Thyroid gland (tissue), 4 donors: Measurements from ENCODE around the gene FAM240A. TPM values are rescaled to one million over a fixed set of nuclear protein-coding genes. Genes with fewer than 3 reads are reported as not detected.

Experiments
- DNase-seq, 2 donors: peaks; one replicate each; pipeline ENCODE4 v3.0.0-alpha.2; 2019
- H3K27ac ChIP-seq, 3 donors: fragments of 200-600 bp; sonication (generic); 1 replicate in 2 of 3; 2 replicates in 1 of 3; pipeline ENCODE4 v1.5.1; 2016 to 2019; ENCODE audit warnings: mild to moderate bottlenecking in 1 of 3, moderate library complexity in 1 of 3
- H3K27me3 ChIP-seq: fragments of 200-600 bp; sonication (generic); one replicate; pipeline ENCODE4 v1.5.1; 2019
- H3K36me3 ChIP-seq, 2 donors: fragments of 200-600 bp; sonication (generic); one replicate each; pipeline ENCODE4 v1.5.1; 2016 to 2019
- H3K4me1 ChIP-seq, 2 donors: fragments of 200-600 bp; sonication (generic); one replicate each; pipeline ENCODE4 v1.5.1; 2017 to 2019
- H3K4me3 ChIP-seq, 3 donors: fragments of 200-600 bp; sonication (generic); replicated peaks in 1 of 3; 1 replicate in 2 of 3; 2 replicates in 1 of 3; pipeline ENCODE4 v1.5.1; 2016; ENCODE audit warnings: mild to moderate bottlenecking in 1 of 3
- H3K9me3 ChIP-seq: fragments of 200-600 bp; sonication (generic); one replicate; pipeline ENCODE4 v1.5.1; 2017
- POLR2A ChIP-seq, 2 donors: fragments of 450-650 bp; IDR thresholded peaks; one replicate each; pipeline ENCODE4 v1.6.1; 2017; ENCODE audit warnings: antibody characterized with exemption in 2 of 2, mild to moderate bottlenecking in 2 of 2, moderate library complexity in 1 of 2
- WGBS, 2 donors: methylation state at CpG; one replicate each; pipeline ENCODE4 v1.1.5; 2017; 5-methylcytosine and 5-hydroxymethylcytosine counted together
- intact Hi-C: fragments of 100-400 bp; cut with DNase I; formaldehyde crosslinking; loops from one replicate; pipeline ENCODE4 v1.15.1; 2023
- total RNA-seq, 4 donors: library from RNA; depleted of rRNA; stranded (reverse); fragments of >200 nt; gene quantifications; one replicate each; pipeline ENCODE4 v1.2.3, GENCODE V29; 2016
- TF ChIP-seq, protein P1 (sequence below), 6 experiments: fragments of 200-600 bp in 3 of 6; fragments of 450-650 bp in 3 of 6; sonication (generic) in 3 of 6; IDR thresholded peaks; one replicate each; pipeline ENCODE4 v1.5.1; 2016 to 2019; ENCODE audit warnings: antibody characterized with exemption in 6 of 6, mild to moderate bottlenecking in 2 of 6, inconsistent platforms in 1 of 6, moderate library complexity in 1 of 6

FAM240A gene
- total RNA-seq, 4 donors from 2014 or later: 0.22 to 1.1 TPM; not detected in 2

DNA sequence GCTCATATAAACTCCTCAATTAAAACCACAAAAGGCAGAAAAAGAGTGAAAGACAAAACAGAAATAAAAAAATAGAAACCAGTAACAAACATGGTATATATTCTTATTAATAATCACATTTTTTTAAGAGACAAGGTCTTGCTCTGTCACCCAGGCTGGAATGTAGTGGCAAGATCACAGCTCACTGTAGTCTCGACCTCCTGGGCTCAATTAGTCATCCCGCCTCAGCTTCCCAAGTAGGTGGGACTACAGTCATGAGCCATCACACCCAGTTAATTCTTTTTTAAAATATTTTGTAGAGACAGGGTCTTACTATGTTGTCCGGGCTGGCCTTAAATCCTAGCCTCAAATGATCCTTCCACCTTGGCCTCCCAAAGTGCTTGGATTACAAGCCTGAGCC is 37.1 kb downstream of the FAM240A start:
- H3K36me3 ChIP-seq: no peaks in the 10 kb centered on the region
- no peaks in the 10 kb centered on the region for H3K4me1 ChIP-seq
- 88 to 91% methylated on average over 3 of the region's 3 CpGs for WGBS, 2 donors
- no peak for DNase-seq
- H3K27ac ChIP-seq: no peak overlapping the region
- no peak overlapping the region for H3K4me3 ChIP-seq
- H3K9me3 ChIP-seq: no peaks in the 10 kb centered on the region
- TF ChIP-seq, protein P1, sequence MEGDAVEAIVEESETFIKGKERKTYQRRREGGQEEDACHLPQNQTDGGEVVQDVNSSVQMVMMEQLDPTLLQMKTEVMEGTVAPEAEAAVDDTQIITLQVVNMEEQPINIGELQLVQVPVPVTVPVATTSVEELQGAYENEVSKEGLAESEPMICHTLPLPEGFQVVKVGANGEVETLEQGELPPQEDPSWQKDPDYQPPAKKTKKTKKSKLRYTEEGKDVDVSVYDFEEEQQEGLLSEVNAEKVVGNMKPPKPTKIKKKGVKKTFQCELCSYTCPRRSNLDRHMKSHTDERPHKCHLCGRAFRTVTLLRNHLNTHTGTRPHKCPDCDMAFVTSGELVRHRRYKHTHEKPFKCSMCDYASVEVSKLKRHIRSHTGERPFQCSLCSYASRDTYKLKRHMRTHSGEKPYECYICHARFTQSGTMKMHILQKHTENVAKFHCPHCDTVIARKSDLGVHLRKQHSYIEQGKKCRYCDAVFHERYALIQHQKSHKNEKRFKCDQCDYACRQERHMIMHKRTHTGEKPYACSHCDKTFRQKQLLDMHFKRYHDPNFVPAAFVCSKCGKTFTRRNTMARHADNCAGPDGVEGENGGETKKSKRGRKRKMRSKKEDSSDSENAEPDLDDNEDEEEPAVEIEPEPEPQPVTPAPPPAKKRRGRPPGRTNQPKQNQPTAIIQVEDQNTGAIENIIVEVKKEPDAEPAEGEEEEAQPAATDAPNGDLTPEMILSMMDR (IDR thresholded peaks at IDR 0.05): no peak
- TF ChIP-seq POLR2A (IDR thresholded peaks at IDR 0.05): no peak
- intact Hi-C loops: no loop called here
- H3K27me3 ChIP-seq: no peaks in the 10 kb centered on the region

DNA sequence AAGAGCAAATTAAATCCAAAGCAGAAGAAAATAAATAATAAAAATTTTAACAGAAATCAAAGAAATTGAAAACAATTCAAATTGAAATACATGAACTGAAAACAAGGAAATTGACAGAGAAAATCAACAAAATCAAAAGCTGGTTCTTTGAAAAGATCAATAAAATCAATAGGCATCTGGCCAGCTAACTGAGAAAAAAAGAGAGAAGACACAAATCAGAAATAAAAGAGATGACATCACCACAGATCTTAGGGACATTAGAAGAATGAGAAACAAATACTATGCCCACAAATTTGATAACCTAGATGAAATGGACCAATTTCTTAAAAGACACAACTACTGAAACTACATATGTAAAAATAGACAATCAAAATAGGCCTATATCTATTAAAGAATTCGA is 38.8 kb downstream of the FAM240A start:
- DNase-seq: no peak
- H3K4me1 ChIP-seq: no peaks in the 10 kb centered on the region
- H3K36me3 ChIP-seq: no peaks in the 10 kb centered on the region
- TF ChIP-seq, protein P1 (IDR thresholded peaks at IDR 0.05): no peak
- TF ChIP-seq POLR2A (IDR thresholded peaks at IDR 0.05): no peak
- H3K27me3 ChIP-seq: no peaks in the 10 kb centered on the region
- 36 to 69% methylated on average over 1 of the region's 1 CpG for WGBS, 2 donors
- H3K9me3 ChIP-seq: no peaks in the 10 kb centered on the region
- intact Hi-C loops: no loop called here
- no peak overlapping the region for H3K27ac ChIP-seq
- H3K4me3 ChIP-seq: no peak overlapping the region

DNA sequence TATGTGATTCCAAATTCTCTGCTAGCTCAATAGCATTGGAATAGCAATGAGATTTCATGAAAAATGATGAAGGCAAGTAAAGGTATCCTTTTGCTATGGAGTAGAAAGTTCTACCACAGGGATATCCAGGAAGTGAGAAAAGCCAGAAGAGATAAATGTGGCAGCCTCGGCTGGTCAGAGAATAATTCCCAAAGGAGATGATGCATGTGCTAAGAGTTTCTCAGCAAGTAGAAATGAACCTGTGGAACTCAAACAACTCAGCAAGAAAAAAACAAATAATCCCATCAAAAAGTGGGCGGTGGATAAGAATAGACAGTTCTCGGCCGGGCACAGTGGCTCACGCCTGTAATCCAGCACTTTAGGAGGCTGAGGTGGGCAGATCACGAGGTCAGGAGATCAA is 42.9 kb downstream of the FAM240A start:
- no peak overlapping the region for H3K4me3 ChIP-seq
- H3K27ac ChIP-seq: no peak overlapping the region
- TF ChIP-seq, protein P1 (IDR thresholded peaks at IDR 0.05): no peak
- no peak for TF ChIP-seq POLR2A (IDR thresholded peaks at IDR 0.05)
- no peaks in the 10 kb centered on the region for H3K36me3 ChIP-seq
- no peaks in the 10 kb centered on the region for H3K4me1 ChIP-seq
- intact Hi-C loops: no loop called here
- WGBS, 2 donors: 80 to 82% methylated on average over 6 of the region's 6 CpGs
- DNase-seq: no peak
- H3K27me3 ChIP-seq: no peaks in the 10 kb centered on the region
- no peaks in the 10 kb centered on the region for H3K9me3 ChIP-seq

DNA sequence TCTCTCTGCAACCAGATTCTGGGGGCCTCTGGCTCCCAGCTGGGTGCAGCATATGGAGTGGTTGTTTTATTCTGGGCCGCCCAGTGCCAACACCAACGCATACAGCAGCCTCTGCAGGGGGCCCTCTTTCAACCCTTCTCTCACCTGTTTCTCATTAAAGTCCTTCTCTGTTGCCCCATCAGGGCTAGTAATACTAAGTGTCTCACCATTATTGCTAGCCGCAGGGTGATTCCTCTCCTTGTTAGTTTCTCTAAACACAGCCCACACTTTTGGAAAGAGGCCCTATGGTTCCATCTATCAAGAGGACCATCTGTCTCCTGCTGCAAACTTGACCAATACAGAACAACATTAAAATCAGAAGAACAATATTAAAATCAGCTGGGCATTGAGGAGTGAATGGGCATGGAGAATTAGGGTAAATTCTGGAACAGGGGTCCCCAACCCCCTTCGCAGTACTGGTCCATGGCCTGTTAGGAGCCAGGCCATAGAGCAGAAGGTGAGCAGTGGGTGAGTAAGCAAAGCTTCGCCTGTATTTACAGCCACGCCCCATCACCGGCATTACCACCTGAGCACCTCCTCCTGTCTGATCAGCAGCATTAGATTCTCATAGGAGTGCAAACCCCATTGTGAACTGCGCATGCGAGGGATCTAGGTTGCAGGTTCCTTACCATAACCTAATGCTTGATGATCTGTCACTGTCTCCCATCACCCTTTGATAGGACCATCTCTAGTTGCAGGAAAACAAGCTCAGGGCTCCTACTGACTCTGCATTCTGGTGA is 44.6 kb downstream of the FAM240A start:
- H3K27ac ChIP-seq: no peak overlapping the region
- H3K27me3 ChIP-seq: no peaks in the 10 kb centered on the region
- intact Hi-C loops: no loop called here
- H3K4me1 ChIP-seq: peaks cover 0 to 8% of the 10 kb centered on the region in 2 donors
- 82 to 88% methylated on average over 9 of the region's 9 CpGs for WGBS, 2 donors
- TF ChIP-seq POLR2A (IDR thresholded peaks at IDR 0.05): no peak
- TF ChIP-seq, protein P1 (IDR thresholded peaks at IDR 0.05): no peak
- no peaks in the 10 kb centered on the region for H3K9me3 ChIP-seq
- no peak for DNase-seq
- no peaks in the 10 kb centered on the region for H3K36me3 ChIP-seq
- H3K4me3 ChIP-seq: no peak overlapping the region

DNA sequence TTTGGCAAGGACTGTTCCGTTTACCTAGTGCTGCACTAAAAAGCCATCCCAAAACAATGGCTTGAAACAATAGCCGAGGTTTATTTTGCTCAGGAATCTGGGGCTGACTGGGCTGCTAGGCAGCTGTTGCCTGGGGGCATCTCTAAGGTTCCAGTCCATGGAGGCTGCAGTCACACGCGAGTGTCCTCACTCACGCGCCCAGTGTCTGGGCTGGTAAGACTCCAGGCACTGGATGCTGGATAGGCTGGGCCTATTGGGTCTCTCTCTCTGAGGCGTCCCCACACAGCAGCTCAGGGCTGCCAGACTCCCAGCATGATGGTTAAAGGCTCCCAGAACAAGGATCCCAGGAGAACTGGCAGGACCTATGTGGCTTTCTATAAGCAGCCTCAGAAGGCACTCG is 47.0 kb downstream of the FAM240A start:
- TF ChIP-seq, protein P1 (IDR thresholded peaks at IDR 0.05): no peak
- no peak for TF ChIP-seq POLR2A (IDR thresholded peaks at IDR 0.05)
- Histone ChIP-seq H3K27me3 (no peaks in the 10 kb centered on the region), H3K36me3 (no peaks in the 10 kb centered on the region), H3K27ac (no peak overlapping the region), H3K4me3 (no peak overlapping the region), H3K4me1 (peaks cover 0 to 8% of the 10 kb centered on the region in 2 donors), H3K9me3 (no peaks in the 10 kb centered on the region)
- 80 to 94% methylated on average over 8 of the region's 8 CpGs for WGBS, 2 donors
- DNase-seq: no peak
- intact Hi-C loops: no loop called here
